Measurements from ENCODE around the gene PARD3B. TPM values are rescaled to one million over a fixed set of nuclear protein-coding genes. Genes with fewer than 3 reads are reported as not detected.

The PARD3B gene
- total and polyA plus RNA-seq, 2 experiments from 2014 or later, result 3.5 to 4.4 TPM

DNA sequence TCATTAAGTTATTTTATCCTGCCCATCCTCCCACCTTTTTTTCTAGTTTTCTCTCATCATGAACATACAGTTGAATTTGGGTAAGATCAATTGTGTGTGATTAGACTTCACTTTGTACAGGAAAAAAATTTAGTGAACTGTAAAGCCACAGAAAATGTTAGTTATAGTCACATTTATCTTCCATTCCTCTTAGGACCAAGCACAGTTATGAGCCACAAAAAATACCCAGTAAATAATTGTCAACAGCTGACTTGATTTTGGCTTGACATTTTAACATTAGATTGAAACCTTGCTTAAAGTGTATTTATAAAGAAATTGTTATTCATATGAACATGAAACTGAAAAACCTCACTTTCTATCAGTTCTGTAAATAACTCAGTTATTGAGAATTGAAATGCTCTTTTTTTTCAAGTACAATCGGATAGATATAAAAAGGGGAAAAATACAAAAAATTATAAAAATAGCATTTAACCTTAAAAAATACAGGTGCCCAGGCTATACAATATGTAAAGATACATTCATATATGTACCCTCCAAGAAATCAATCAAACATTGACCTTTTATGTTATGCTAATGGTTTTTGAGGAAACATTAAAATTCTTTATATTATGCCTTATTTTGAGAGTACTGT lies 747.5 kb downstream of the PARD3B start (continued):
- no peak for TF ChIP-seq REST (IDR thresholded peaks at IDR 0.05; ENCODE audit: unreplicated experiment)

DNA sequence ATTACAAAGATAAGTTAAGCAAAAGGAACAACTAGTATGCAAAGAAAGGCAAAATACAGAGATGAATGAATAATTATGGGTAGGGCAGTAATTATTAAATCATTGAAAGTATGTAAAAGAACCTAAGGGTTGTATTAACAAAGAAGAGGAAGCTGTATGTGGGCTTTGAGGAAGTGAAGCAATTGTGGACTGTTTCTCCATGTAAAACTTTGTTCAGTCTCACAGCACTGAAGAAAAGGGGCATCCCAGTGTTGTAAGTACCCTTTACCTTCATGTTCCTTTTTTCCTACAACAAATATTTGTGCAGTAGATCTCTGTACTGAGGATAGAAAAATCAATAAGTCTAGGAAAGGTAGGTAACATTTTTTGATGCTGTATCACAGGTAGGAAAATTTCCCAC lies 748.3 kb downstream of the PARD3B start:
- Mint-ChIP-seq H3K4me3 (no peak overlapping the region), H3K27me3 (ENCODE audit: insufficient read depth, low read depth, poor library complexity) (no peaks in the 10 kb centered on the region), H3K36me3 (ENCODE audit: low read depth) (peaks cover 19% of the 10 kb centered on the region), H3K4me1 (peaks cover 39% of the 10 kb centered on the region), H3K9me3 (no peaks in the 10 kb centered on the region), H3K27ac (no peak overlapping the region)
- Histone ChIP-seq H3K27ac (ENCODE audit: low read depth) (no peak overlapping the region), H2AFZ (no peak overlapping the region), H3K4me3 (no peak overlapping the region), H4K20me1 (replicated peaks; ENCODE audit: insufficient read depth) (no peaks in the 10 kb centered on the region), H3K79me2 (replicated peaks; ENCODE audit: insufficient read depth) (no peaks in the 10 kb centered on the region), H3K4me1 (ENCODE audit: insufficient read depth) (peaks cover 30% of the 10 kb centered on the region; the same call in 1 of the 2 replicates), H3K27me3 (ENCODE audit: insufficient read depth) (no peaks in the 10 kb centered on the region), H3K4me2 (no peak overlapping the region), H3K36me3 (ENCODE audit: insufficient read depth) (no peaks in the 10 kb centered on the region), H3F3A (replicated peaks; ENCODE audit: low read depth) (no peaks in the 10 kb centered on the region), H3K9me2 (ENCODE audit: insufficient read depth) (peaks cover 13% of the 10 kb centered on the region; the same call in 1 of the 2 replicates)
- DNase-seq (ENCODE audit: low spot score), result no peak
- ATAC-seq, result no peak
- no peak for TF ChIP-seq JUNB (IDR thresholded peaks at IDR 0.05; ENCODE audit: unreplicated experiment)
- TF ChIP-seq STAT1 (IDR thresholded peaks at IDR 0.05; ENCODE audit: unreplicated experiment), result no peak
- no peak for TF ChIP-seq NANOG (IDR thresholded peaks at IDR 0.05; ENCODE audit: borderline replicate concordance)
- TF ChIP-seq ZNF331 (CRISPR knock-in tag; IDR thresholded peaks at IDR 0.05; ENCODE audit: low read depth), result no peak
- TF ChIP-seq, protein P1, sequence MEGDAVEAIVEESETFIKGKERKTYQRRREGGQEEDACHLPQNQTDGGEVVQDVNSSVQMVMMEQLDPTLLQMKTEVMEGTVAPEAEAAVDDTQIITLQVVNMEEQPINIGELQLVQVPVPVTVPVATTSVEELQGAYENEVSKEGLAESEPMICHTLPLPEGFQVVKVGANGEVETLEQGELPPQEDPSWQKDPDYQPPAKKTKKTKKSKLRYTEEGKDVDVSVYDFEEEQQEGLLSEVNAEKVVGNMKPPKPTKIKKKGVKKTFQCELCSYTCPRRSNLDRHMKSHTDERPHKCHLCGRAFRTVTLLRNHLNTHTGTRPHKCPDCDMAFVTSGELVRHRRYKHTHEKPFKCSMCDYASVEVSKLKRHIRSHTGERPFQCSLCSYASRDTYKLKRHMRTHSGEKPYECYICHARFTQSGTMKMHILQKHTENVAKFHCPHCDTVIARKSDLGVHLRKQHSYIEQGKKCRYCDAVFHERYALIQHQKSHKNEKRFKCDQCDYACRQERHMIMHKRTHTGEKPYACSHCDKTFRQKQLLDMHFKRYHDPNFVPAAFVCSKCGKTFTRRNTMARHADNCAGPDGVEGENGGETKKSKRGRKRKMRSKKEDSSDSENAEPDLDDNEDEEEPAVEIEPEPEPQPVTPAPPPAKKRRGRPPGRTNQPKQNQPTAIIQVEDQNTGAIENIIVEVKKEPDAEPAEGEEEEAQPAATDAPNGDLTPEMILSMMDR (conservative IDR thresholded peaks at IDR 0.05; ENCODE audit: low read depth in 2 of 2), result no peak
- no peak for TF ChIP-seq ZNF114 (CRISPR knock-in tag; IDR thresholded peaks at IDR 0.05)
- TF ChIP-seq EZH2phosphoT487 (IDR thresholded peaks at IDR 0.05; ENCODE audit: unreplicated experiment), result no peak
- TF ChIP-seq, protein P2, sequence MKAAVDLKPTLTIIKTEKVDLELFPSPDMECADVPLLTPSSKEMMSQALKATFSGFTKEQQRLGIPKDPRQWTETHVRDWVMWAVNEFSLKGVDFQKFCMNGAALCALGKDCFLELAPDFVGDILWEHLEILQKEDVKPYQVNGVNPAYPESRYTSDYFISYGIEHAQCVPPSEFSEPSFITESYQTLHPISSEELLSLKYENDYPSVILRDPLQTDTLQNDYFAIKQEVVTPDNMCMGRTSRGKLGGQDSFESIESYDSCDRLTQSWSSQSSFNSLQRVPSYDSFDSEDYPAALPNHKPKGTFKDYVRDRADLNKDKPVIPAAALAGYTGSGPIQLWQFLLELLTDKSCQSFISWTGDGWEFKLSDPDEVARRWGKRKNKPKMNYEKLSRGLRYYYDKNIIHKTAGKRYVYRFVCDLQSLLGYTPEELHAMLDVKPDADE (IDR thresholded peaks at IDR 0.05), result no peak
- no peak for TF ChIP-seq POLR2AphosphoS5 (IDR thresholded peaks at IDR 0.05; ENCODE audit: low read depth)
- TF ChIP-seq EZH2 (IDR thresholded peaks at IDR 0.05; ENCODE audit: low read depth, unreplicated experiment), result no peak
- no peak for TF ChIP-seq REST (IDR thresholded peaks at IDR 0.05; ENCODE audit: unreplicated experiment)
- no peak for TF ChIP-seq CREB1 (CRISPR knock-in tag; IDR thresholded peaks at IDR 0.05; ENCODE audit: low read depth)
